PC-9 (cell line): ENCODE measurements around the gene PRUNE2.

Source experiments
- CTCF ChIP-seq: fragments of 200-600 bp; sonication (generic); conservative IDR thresholded peaks from 2 replicates; pipeline ENCODE4 v1.6.1; 2017; ENCODE audit warnings: mixed run types, antibody characterized with exemption, mild to moderate bottlenecking, moderate library complexity
- EZH2 ChIP-seq: fragments of 200-600 bp; sonication (generic); IDR thresholded peaks from 2 replicates; pipeline ENCODE4 v1.8.0; 2017; ENCODE audit warnings: antibody characterized with exemption, low read depth

GRCh38 chr9:76626980-76627379, 278.9 kb downstream of the PRUNE2 start:
- TF ChIP-seq EZH2 (no peak), CTCF (no peak)
